T47D (cell line): Measurements from ENCODE around the gene TOR2A.

Experiments
- DNase-seq, 2 experiments: peaks; one replicate each; pipeline versions ENCODE4 v3.0.0 to v3.0.0-alpha.2; 2011 to 2012; ENCODE audit warnings: low read depth in 1 of 2, low spot score in 1 of 2
- JUND ChIP-seq: IDR thresholded peaks from 2 replicates; pipeline ENCODE4 v1.6.1; 2012; ENCODE audit warnings: low read depth
- in situ Hi-C: cut with HindIII; loops from 2 replicates; pipeline ENCODE4 v1.10.0; 2016; ENCODE audit warnings: low sequenced_read_pairs, low pct_unique_long_range_greater_than_20kb

The TOR2A gene

GRCh38 chr9:127731938-127732337 lies 3.2 kb downstream of the TOR2A start:
- TF ChIP-seq JUND = no peak
- DNase-seq = no peak
- in situ Hi-C loops = no loop called here

GRCh38 chr9:127730799-127731410 lies 4.2 kb downstream of the TOR2A start:
- in situ Hi-C loops = no loop called here
- DNase-seq = no peak

DNA sequence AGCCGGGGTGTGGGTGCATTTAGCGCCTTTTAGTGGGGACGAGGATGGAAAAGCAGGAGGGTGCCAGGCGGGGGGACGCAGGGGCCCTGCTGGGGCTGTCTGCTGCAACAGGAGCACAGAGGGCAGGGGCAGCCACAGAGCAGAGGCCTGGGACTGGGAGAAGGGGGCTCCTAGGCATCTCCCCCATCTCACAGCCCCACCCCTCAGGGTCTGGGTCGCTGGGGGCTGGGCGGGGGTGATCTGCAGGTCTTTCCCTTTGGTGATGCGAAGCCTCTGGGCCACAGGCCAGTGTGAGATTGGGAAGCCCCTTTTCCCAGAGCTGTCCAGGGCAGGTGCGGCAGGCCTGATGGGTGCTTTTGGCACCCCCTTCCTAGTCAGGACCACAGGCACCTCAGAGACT lies 4.8 kb downstream of the TOR2A start:
- TF ChIP-seq JUND = no peak
- DNase-seq = no peak
- in situ Hi-C loops = no loop called here

More at GRCh38 chr9:127730799-127731410, 4.2 kb downstream of the TOR2A start:
- no peak for TF ChIP-seq JUND

GRCh38 chr9:127729522-127730256 lies 5.4 kb downstream of the TOR2A start:
- DNase-seq = no peak
- in situ Hi-C loops = no loop called here
- TF ChIP-seq JUND = no peak

DNA sequence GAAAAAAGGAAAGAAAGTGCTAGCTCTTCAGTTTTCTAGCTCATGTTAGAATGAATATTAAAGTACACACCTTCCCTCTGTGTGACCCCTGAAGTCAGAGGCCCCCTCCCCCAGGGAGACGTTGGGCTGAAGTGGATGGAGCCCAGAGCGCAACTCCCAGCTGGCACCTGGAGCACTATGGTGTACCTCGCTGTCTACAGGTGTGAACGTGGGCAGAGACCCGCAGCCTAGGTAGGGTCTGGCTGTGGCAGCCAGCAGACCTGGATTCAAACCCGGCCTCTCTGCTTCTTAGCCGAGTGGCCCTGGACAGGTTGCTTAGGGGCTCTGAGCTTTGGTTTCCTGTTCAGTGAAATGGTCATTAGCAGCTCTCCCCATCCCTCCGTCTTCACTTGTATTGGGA lies 6.3 kb downstream of the TOR2A start:
- in situ Hi-C loops = no loop called here
- DNase-seq = no peak
- TF ChIP-seq JUND = no peak

- DNase-seq = no peak
- in situ Hi-C loops = no loop called here
- TF ChIP-seq JUND = no peak
Measured at GRCh38 chr9:127726871-127727270, 8.2 kb downstream of the TOR2A start.

DNA sequence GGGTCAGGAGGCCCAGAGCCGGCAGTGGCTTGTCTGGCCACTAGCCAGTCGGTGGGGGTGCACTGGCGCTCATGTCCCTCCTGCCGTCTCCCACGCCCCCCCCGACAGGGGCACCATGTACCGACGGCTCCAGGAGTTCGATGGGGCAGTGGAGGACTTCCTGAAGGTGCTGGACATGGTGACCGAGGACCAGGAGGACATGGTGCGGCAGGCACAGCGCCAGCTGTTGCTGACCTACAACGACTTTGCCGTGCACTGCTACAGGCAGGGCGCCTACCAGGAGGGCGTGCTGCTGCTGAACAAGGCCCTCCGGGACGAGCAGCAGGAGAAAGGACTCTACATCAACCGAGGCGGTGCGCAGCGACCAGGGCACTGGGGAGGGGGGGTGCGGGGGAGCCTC lies 11.1 kb downstream of the TOR2A start:
- no peak for TF ChIP-seq JUND
- in situ Hi-C loops = no loop called here
- DNase-seq = no peak

DNA sequence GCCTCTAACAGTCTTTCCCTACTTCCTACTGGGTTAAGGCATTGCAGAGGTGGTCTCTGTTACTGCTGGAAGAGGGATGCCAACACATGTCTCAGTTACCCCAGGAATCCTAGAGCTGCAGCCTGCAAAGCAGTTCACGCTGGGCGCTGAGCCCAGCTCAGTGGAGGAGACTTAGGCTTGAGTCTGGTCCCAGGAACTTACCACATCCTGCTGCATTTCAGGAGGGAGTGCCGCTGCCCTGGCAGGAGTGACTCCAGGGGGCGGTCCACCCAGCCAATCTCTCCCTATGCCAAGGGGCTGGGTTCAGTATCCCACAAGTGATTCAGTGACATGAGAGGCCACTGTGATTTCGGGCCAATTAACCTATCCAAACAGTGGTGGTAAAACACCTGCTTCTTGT lies 11.7 kb downstream of the TOR2A start:
- DNase-seq = no peak
- in situ Hi-C loops = no loop called here
- TF ChIP-seq JUND = no peak

DNA sequence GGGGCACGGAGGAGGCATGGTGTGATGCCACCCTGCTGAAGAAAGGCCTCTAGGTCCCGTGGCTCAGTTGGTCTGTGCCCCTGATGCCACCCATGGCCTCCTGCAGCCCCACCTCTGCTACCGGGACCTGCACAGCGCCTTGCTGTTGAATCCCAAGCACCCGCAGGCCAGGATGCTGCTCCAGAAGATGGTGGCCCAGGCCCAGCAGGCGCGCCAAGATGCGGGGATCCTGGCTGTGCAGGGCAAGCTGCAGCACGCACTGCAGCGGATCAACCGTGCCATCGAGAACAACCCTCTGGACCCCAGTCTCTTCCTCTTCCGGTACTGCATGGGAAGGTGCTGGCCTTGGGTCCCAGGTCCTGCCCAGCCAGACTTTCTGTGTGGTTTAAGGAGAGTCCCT lies 12.1 kb downstream of the TOR2A start:
- in situ Hi-C loops = no loop called here
- TF ChIP-seq JUND = no peak
- no peak for DNase-seq

GRCh38 chr9:127722055-127722745 lies 12.9 kb downstream of the TOR2A start:
- peak in 1 of 2 experiments; percentile 57 for DNase-seq
- in situ Hi-C loops = no loop called here
- no peak for TF ChIP-seq JUND

- no peak for TF ChIP-seq JUND
- DNase-seq = peak in 1 of 2 experiments; percentile 91
- in situ Hi-C loops = no loop called here
Measured at GRCh38 chr9:127721391-127721821, 13.7 kb downstream of the TOR2A start.

- DNase-seq = peak in 1 of 2 experiments; percentile 53
- TF ChIP-seq JUND = no peak
- in situ Hi-C loops = no loop called here
Measured at GRCh38 chr9:127720865-127721227, 14.2 kb downstream of the TOR2A start.
